Kidney glomerular epithelial cell (primary cell): ENCODE results near the gene C10orf53.
"Not testable (repeated sequence)": the region's sequence is repeated elsewhere in the genome, so short reads cannot be mapped to it uniquely, and the experiment has no call there.

Experiments used
- DNase-seq: peaks from one replicate; lab custom pipeline; 2025; lab: John Stamatoyannopoulos, UW

The C10orf53 gene

GRCh38 chr10:49652421-49653272 lies 26.8 kb upstream of the C10orf53 start:
- no peak for DNase-seq

GRCh38 chr10:49653273-49653929 lies 26.1 kb upstream of the C10orf53 start:
- no peak for DNase-seq

- DNase-seq: no peak
These were observed 25.3 kb upstream of the C10orf53 start for GRCh38 chr10:49654036-49654693.

- no peak for DNase-seq
These were observed 24.4 kb upstream of the C10orf53 start for GRCh38 chr10:49655099-49655498.

GRCh38 chr10:49656845-49657493 lies 22.5 kb upstream of the C10orf53 start:
- no peak for DNase-seq

GRCh38 chr10:49657606-49658005 lies 21.8 kb upstream of the C10orf53 start:
- no peak for DNase-seq

GRCh38 chr10:49661140-49661856 lies 18.2 kb upstream of the C10orf53 start:
- no peak for DNase-seq

- DNase-seq: no peak
These were observed 17.2 kb upstream of the C10orf53 start for GRCh38 chr10:49662169-49662830.

GRCh38 chr10:49663596-49663995 lies 15.9 kb upstream of the C10orf53 start:
- DNase-seq: no peak

- no peak for DNase-seq
These were observed 15.2 kb upstream of the C10orf53 start for GRCh38 chr10:49664006-49664841.

- DNase-seq: no peak
These were observed 14.6 kb upstream of the C10orf53 start for GRCh38 chr10:49664842-49665355.

- no peak for DNase-seq
These were observed 13.3 kb upstream of the C10orf53 start for GRCh38 chr10:49666054-49666615.

- DNase-seq: no peak
These were observed 12.8 kb upstream of the C10orf53 start for GRCh38 chr10:49666685-49667084.

GRCh38 chr10:49667991-49668390 lies 11.5 kb upstream of the C10orf53 start:
- no peak for DNase-seq

- no peak for DNase-seq
These were observed 10.8 kb upstream of the C10orf53 start for GRCh38 chr10:49668684-49669083.

GRCh38 chr10:49678827-49679479 lies 498 bp upstream of the C10orf53 start:
- DNase-seq: no peak

GRCh38 chr10:49682449-49682848 lies 3.0 kb downstream of the C10orf53 start:
- DNase-seq: not testable (repeated sequence)

GRCh38 chr10:49682879-49683278 lies 3.4 kb downstream of the C10orf53 start:
- DNase-seq: no peak

GRCh38 chr10:49686651-49687050 lies 7.2 kb downstream of the C10orf53 start:
- DNase-seq: no peak
